ENCODE data around the gene RIPOR2.

GRCh38 chr6:24875534-24875901 lies 60.2 kb downstream of the RIPOR2 start:
- TF ChIP-seq GATA3 (IDR thresholded peaks at IDR 0.05; ENCODE audit: low read depth, low read length): no peak
- no peak for TF ChIP-seq GATA2 (IDR thresholded peaks at IDR 0.05; ENCODE audit: low read depth, low read length)

Data from SH-SY5Y (cell line).